CD4-positive, alpha-beta memory T cell (primary cell): ENCODE measurements around the gene PMS1. TPM values are rescaled to one million over a fixed set of nuclear protein-coding genes. Genes with fewer than 3 reads are reported as not detected.

Experiments
- CTCF ChIA-PET: fragments of 350-600 bp; sonication (Branson Sonifier 250); formaldehyde crosslinking; loops from one replicate; lab custom pipeline; 2021; ENCODE audit warnings: inconsistent platforms; ENCODE audit not compliant: partially characterized antibody; lab: Charles Lee
- POLR2A ChIA-PET: fragments of 350-600 bp; sonication (Branson Sonifier 250); formaldehyde crosslinking; loops from one replicate; lab custom pipeline; 2021; ENCODE audit not compliant: partially characterized antibody; lab: Charles Lee
- DNase-seq, 5 donors: peaks; one replicate each; pipeline versions ENCODE4 v3.0.0 to v3.0.0-alpha.2; 2020 to 2022; ENCODE audit warnings: mixed read lengths in 1 of 5
- H3K27ac ChIP-seq: one replicate; pipeline ENCODE4 v1.7.0; 2013; ENCODE audit warnings: low read depth, low read length
- H3K27me3 ChIP-seq: 2 replicates; pipeline ENCODE4 v1.7.0; 2013; ENCODE audit warnings: mild to moderate bottlenecking, low read length, moderate library complexity; ENCODE audit not compliant: insufficient read depth
- H3K36me3 ChIP-seq: 2 replicates; pipeline ENCODE4 v1.7.0; 2013; ENCODE audit warnings: mild to moderate bottlenecking, low read length, moderate library complexity; ENCODE audit not compliant: insufficient read depth
- H3K4me1 ChIP-seq: 2 replicates; pipeline ENCODE4 v1.7.0; 2013; ENCODE audit warnings: mild to moderate bottlenecking, low read length, moderate library complexity; ENCODE audit not compliant: insufficient read depth
- H3K4me3 ChIP-seq, 2 donors: one replicate each; pipeline ENCODE4 v1.7.0; 2013; ENCODE audit warnings: low read length in 2 of 2, mild to moderate bottlenecking in 1 of 2
- H3K9me3 ChIP-seq, 2 donors: one replicate each; pipeline ENCODE4 v1.7.0; 2013; ENCODE audit warnings: low read length in 2 of 2, control low read depth in 1 of 2; ENCODE audit not compliant: control insufficient read depth in 1 of 2
- H3K27ac Mint-ChIP-seq, 7 donors: one replicate each; pipeline ENCODE4 v1.8.0; 2020 to 2021; ENCODE audit warnings: mixed read lengths in 7 of 7, mild to moderate bottlenecking in 6 of 7, inconsistent platforms in 3 of 7, moderate library complexity in 3 of 7
- H3K27me3 Mint-ChIP-seq, 2 donors: one replicate each; pipeline ENCODE4 v1.8.0; 2020 to 2021; ENCODE audit warnings: mixed read lengths in 2 of 2
- H3K36me3 Mint-ChIP-seq, 2 donors: one replicate each; pipeline ENCODE4 v1.8.0; 2020 to 2021; ENCODE audit warnings: mixed read lengths in 2 of 2, inconsistent platforms in 1 of 2, mild to moderate bottlenecking in 1 of 2
- H3K4me1 Mint-ChIP-seq, 4 donors: one replicate each; pipeline ENCODE4 v1.8.0; 2020 to 2021; ENCODE audit warnings: mixed read lengths in 4 of 4, mild to moderate bottlenecking in 1 of 4
- H3K4me3 Mint-ChIP-seq, 8 donors: one replicate each; pipeline ENCODE4 v1.8.0; 2020 to 2021; ENCODE audit warnings: mixed read lengths in 8 of 8, mild to moderate bottlenecking in 7 of 8, moderate library complexity in 6 of 8, inconsistent platforms in 3 of 8
- H3K9me3 Mint-ChIP-seq, 8 donors: one replicate each; pipeline ENCODE4 v1.8.0; 2020 to 2021; ENCODE audit warnings: mixed read lengths in 8 of 8, mild to moderate bottlenecking in 5 of 8, inconsistent platforms in 3 of 8, moderate library complexity in 1 of 8
- intact Hi-C: fragments of 100-400 bp; cut with micrococcal nuclease; formaldehyde crosslinking; loops from one replicate; pipeline ENCODE4 v1.15.1; 2023
- polyA plus RNA-seq, 2 donors: library from polyadenylated mRNA; unstranded; fragments of 300-500 nt; fragmentation: Illumina TruSeq; gene quantifications; one replicate each; pipeline ENCODE4 v1.2.3, GENCODE V29; 2021
- total RNA-seq, 2 experiments: library from RNA; stranded (reverse); gene quantifications; one replicate each; pipeline ENCODE4 v1.2.3, GENCODE V29; 2021

The PMS1 gene
- total and polyA plus RNA-seq, 4 experiments from 2014 or later, result 9.1 to 35.1 (median 22.6) TPM

DNA sequence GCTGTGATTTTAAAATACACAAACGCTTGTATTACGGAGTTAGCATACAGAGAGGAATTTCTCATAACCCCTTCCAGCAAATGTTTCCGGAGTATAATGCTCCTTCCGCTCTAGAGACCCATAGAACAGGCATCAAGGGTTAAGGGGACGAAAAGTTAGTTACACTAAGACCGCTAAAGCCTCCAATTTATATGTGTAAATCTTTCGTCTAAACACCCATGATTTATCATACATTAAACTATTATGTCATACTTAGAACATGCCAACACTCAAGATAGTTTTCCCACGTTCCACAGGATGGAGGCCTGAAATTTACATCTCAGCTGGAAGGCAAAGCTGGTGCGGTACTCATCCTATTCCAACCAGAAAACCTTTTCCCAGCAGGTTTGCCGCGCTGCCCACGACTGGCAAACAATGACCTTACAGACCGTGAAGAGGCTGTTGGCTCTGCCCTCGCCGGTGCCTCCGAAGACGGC lies 761 bp upstream of the PMS1 start:
- Histone ChIP-seq H3K27me3 (no peaks in the 10 kb centered on the region), H3K27ac (peak overlapping the region; percentile 93), H3K36me3 (peaks cover 16% of the 10 kb centered on the region), H3K9me3 (no peaks in the 10 kb centered on the region), H3K4me3 (peak overlapping the region; percentile 71 to 74), H3K4me1 (peaks cover 57% of the 10 kb centered on the region)
- Mint-ChIP-seq H3K27me3 (no peaks in the 10 kb centered on the region), H3K27ac (peak overlapping the region; percentile 96 to 97 (median 97)), H3K9me3 (no peaks in the 10 kb centered on the region), H3K4me1 (peaks cover 43 to 71% (median 60%) of the 10 kb centered on the region in 4 donors), H3K36me3 (peaks cover 28 to 60% of the 10 kb centered on the region in 2 donors), H3K4me3 (peak overlapping the region; percentile 92 to 97 (median 94))
- DNase-seq, result no peak
- intact Hi-C loops, result loop anchor here (5.0 to 10.0 kb wide), 6 partner anchors 201 to 1894 kb away; partner anchors contain the start of genes GLS, NAB1, NABP1 and NEMP2
- CTCF ChIA-PET, result interaction anchor here (0.6 to 3.5 kb wide), 3 partner anchors 15 to 123 kb away, joined by 3 to 23 read pairs (median 3); partner anchors contain the start of genes ASNSD1 and OSGEPL1
- POLR2A ChIA-PET, result interaction anchor here (0.6 to 3.2 kb wide), 17 partner anchors 8 to 750 kb away, joined by 3 to 95 read pairs (median 4); partner anchors contain the start of genes ASNSD1, HIBCH, NEMP2 and OSGEPL1

DNA sequence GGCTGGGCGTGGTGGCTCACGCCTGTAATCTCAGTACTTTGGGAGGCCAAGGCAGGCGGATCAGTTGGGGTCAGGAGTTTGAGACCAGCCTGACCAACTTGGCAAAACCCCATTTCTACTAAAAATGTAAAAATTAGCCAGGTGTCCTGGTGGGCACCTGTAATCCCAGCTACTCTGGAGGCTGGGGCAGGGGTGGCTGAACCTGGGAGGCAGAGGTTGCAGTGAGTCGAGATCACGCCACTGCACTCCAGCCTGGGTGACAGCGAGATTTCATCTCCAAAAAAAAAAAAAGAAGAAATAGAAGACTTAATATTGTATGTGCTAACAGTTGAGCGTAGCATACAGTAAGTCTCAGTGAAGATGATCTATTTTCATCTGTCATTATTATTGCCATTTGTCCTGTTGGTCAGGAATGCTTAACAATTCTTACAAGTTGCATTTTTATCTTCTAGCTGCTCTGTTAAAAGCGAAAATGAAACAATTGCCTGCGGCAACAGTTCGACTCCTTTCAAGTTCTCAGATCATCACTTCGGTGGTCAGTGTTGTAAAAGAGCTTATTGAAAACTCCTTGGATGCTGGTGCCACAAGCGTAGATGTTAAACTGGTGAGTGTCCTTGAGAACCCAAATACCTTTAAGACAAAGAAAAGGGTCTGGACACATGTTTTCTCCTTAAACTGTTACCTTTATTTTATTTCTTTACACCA lies 7.2 kb downstream of the PMS1 start:
- Histone ChIP-seq H3K9me3 (no peaks in the 10 kb centered on the region), H3K4me3 (peak overlapping the region in 1 of 2 donors; percentile 49), H3K27ac (peak overlapping the region; percentile 52), H3K27me3 (no peaks in the 10 kb centered on the region), H3K36me3 (peaks cover 14% of the 10 kb centered on the region), H3K4me1 (peaks cover 8% of the 10 kb centered on the region)
- CTCF ChIA-PET, result interaction anchor here (1.3 kb wide), 1 partner anchor 17 kb away, joined by 3 read pairs; no protein-coding TSS in a partner anchor
- peak overlapping the region; percentile 65 to 94 (median 91) for H3K27ac Mint-ChIP-seq
- intact Hi-C loops, result no loop called here
- peak; percentile 39 to 55 (median 47) for DNase-seq
- peaks cover 13 to 25% (median 17%) of the 10 kb centered on the region in 4 donors for H3K4me1 Mint-ChIP-seq
- H3K36me3 Mint-ChIP-seq, result peaks cover 19 to 27% of the 10 kb centered on the region in 2 donors
- POLR2A ChIA-PET, result interaction anchor here (1.1 to 3.2 kb wide), 2 partner anchors 8 to 28 kb away, joined by 3 to 13 read pairs; partner anchors contain the start of gene OSGEPL1
- no peaks in the 10 kb centered on the region for H3K9me3 Mint-ChIP-seq
- peak overlapping the region; percentile 67 to 84 (median 80) for H3K4me3 Mint-ChIP-seq
- no peaks in the 10 kb centered on the region for H3K27me3 Mint-ChIP-seq

DNA sequence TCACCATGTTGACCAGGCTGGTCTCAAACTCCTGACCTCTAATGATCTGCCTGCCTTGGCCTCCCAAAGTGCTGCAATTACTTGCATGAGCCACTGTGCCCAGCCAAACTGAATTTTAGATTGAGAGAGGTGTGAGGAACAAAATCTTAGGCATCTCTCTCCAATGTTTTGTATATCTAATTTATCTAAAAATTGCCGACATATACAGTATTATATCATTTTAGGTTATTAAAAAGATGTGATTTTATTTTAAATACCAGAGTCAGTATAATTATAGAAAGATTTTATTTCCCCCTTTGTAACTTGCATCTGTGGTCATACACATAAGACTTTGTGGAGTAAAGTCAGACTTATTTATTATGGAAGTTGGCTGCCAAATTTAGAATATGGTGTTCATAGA lies 10.1 kb downstream of the PMS1 start:
- no peaks in the 10 kb centered on the region for H3K9me3 ChIP-seq
- peaks cover 14% of the 10 kb centered on the region for H3K36me3 ChIP-seq
- no peak for DNase-seq
- Mint-ChIP-seq H3K27me3 (no peaks in the 10 kb centered on the region), H3K4me1 (peaks cover 9 to 21% (median 17%) of the 10 kb centered on the region in 4 donors), H3K9me3 (no peaks in the 10 kb centered on the region), H3K4me3 (no peak overlapping the region), H3K36me3 (peaks cover 29 to 31% of the 10 kb centered on the region in 2 donors), H3K27ac (no peak overlapping the region)
- no peak overlapping the region for H3K27ac ChIP-seq
- no peak overlapping the region for H3K4me3 ChIP-seq
- peaks cover 8% of the 10 kb centered on the region for H3K4me1 ChIP-seq
- POLR2A ChIA-PET, result interaction anchor here (1.0 to 1.4 kb wide), 2 partner anchors 9 to 10 kb away, joined by 3 to 4 read pairs; partner anchors contain the start of genes ORMDL1 and PMS1
- intact Hi-C loops, result no loop called here
- no peaks in the 10 kb centered on the region for H3K27me3 ChIP-seq
- CTCF ChIA-PET, result interaction anchor here (2.8 kb wide), 1 partner anchor 31 kb away, joined by 8 read pairs; the partner anchor contains the start of gene OSGEPL1

DNA sequence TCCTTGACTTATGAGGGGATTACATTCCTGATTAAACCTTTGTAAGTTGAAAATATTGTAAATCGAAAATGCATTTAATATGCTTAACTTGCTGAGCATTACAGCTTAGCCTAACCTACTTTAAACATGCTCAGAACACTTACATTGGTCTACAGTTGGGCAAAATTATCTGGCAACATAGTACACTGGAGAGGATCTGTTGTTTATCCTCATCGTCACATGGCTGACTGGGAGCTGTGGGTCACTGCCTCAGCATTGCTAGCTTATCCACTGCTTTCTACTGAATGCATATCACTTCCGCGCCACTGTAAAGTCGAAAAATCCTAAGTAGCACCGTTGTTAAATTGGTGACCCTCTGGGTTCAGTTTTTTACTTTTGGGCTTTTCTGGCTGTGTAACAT lies 13.7 kb downstream of the PMS1 start:
- H3K4me3 Mint-ChIP-seq, result no peak overlapping the region
- intact Hi-C loops, result no loop called here
- Histone ChIP-seq H3K27me3 (no peaks in the 10 kb centered on the region), H3K36me3 (peaks cover 14% of the 10 kb centered on the region), H3K4me3 (no peak overlapping the region), H3K4me1 (no peaks in the 10 kb centered on the region), H3K9me3 (no peaks in the 10 kb centered on the region), H3K27ac (no peak overlapping the region)
- no peaks in the 10 kb centered on the region for H3K27me3 Mint-ChIP-seq
- ChIA-PET CTCF (interaction anchor here (0.8 to 1.1 kb wide), 3 partner anchors 17 to 33 kb away, joined by 3 read pairs; no protein-coding TSS in a partner anchor), POLR2A (interaction anchor here (2.0 kb wide), 1 partner anchor 14 kb away, joined by 8 read pairs; the partner anchor contains the start of genes ORMDL1 and PMS1)
- H3K27ac Mint-ChIP-seq, result peak overlapping the region in 1 of 7 donors; percentile 30
- no peak for DNase-seq
- H3K9me3 Mint-ChIP-seq, result no peaks in the 10 kb centered on the region
- peaks cover 0 to 10% (median 7%) of the 10 kb centered on the region in 4 donors for H3K4me1 Mint-ChIP-seq
- peaks cover 37 to 40% of the 10 kb centered on the region in 2 donors for H3K36me3 Mint-ChIP-seq

DNA sequence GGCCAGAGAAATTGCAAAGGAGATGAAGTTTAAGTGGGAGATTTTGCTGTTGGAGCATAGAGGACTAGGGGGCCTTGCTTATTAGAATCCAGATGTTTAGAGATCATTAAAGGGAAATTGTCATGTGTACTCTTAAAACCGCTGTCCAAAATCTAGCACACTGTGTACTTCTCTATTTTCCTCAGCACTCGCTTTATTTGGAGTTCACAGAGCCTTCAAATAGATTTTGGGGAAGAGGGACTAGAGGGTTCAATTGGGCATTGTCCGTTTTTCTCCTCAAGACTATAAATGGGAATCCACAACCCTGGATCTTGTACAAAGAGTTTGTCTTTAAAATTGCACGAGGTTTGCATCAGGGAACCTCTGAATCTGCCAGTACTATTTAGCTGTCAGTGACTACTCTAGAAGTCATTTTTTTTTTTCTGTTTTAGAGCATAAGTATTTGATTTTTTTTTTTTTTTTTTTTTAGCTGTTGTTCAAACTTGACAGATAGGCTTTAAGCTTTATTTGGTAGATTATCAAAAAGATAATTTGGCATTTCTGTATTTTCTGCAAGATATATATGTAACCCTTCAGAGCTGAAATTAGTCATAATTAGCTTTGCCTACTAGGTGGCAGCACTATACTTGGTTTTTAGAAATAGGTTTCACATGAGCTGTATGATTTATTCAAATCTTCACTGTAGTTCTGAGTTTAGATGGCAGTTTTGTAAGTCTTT lies 14.2 kb downstream of the PMS1 start:
- H3K27ac Mint-ChIP-seq, result no peak overlapping the region
- Histone ChIP-seq H3K36me3 (peaks cover 8% of the 10 kb centered on the region), H3K9me3 (no peaks in the 10 kb centered on the region), H3K27me3 (no peaks in the 10 kb centered on the region), H3K27ac (no peak overlapping the region), H3K4me3 (no peak overlapping the region), H3K4me1 (no peaks in the 10 kb centered on the region)
- CTCF ChIA-PET, result interaction anchor here (0.7 to 1.2 kb wide), 8 partner anchors 14 to 124 kb away, joined by 3 to 5 read pairs (median 3); partner anchors contain the start of genes ANKAR, ORMDL1, OSGEPL1 and PMS1
- POLR2A ChIA-PET, result interaction anchor here (1.2 to 2.0 kb wide), 2 partner anchors 14 to 356 kb away, joined by 4 to 8 read pairs; partner anchors contain the start of genes ORMDL1 and PMS1
- intact Hi-C loops, result no loop called here
- no peak overlapping the region for H3K4me3 Mint-ChIP-seq
- H3K27me3 Mint-ChIP-seq, result no peaks in the 10 kb centered on the region
- no peak for DNase-seq
- no peaks in the 10 kb centered on the region for H3K9me3 Mint-ChIP-seq
- H3K4me1 Mint-ChIP-seq, result peaks cover 0 to 8% (median 6%) of the 10 kb centered on the region in 4 donors
- peaks cover 32 to 34% of the 10 kb centered on the region in 2 donors for H3K36me3 Mint-ChIP-seq

DNA sequence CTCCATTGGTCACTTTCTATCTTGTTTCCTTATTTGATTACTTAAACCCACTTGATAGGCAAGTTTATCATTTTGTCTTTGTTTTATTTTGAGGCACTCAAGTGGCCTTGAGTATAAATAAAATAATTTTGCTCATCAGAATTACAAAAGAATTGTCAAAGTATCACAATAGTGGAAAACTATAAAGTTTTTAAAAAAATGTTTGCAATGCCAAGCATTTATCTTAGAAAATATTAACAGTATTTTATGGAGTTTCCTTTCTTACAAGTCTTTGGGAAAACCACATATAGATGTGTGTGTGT lies 14.7 kb downstream of the PMS1 start:
- no peak overlapping the region for H3K4me3 ChIP-seq
- DNase-seq, result no peak
- no peaks in the 10 kb centered on the region for H3K9me3 ChIP-seq
- no peaks in the 10 kb centered on the region for H3K4me1 ChIP-seq
- no peak overlapping the region for H3K27ac ChIP-seq
- H3K36me3 ChIP-seq, result peaks cover 6% of the 10 kb centered on the region
- Mint-ChIP-seq H3K27ac (no peak overlapping the region), H3K36me3 (peaks cover 30 to 36% of the 10 kb centered on the region in 2 donors), H3K9me3 (no peaks in the 10 kb centered on the region), H3K4me1 (peaks cover 0 to 8% (median 6%) of the 10 kb centered on the region in 4 donors), H3K27me3 (no peaks in the 10 kb centered on the region), H3K4me3 (no peak overlapping the region)
- CTCF ChIA-PET, result interaction anchor here (0.7 to 1.2 kb wide), 7 partner anchors 10 to 125 kb away, joined by 3 to 5 read pairs (median 3); partner anchors contain the start of genes ANKAR, ORMDL1, OSGEPL1 and PMS1
- intact Hi-C loops, result no loop called here
- POLR2A ChIA-PET, result interaction anchor here (1.2 to 2.0 kb wide), 2 partner anchors 15 to 357 kb away, joined by 4 to 8 read pairs; partner anchors contain the start of genes ORMDL1 and PMS1
- H3K27me3 ChIP-seq, result no peaks in the 10 kb centered on the region
